IPS-NIHi7 (cell line): ENCODE data around the gene AKAP7.
"Not testable (repeated sequence)": the region's sequence is repeated elsewhere in the genome, so short reads cannot be mapped to it uniquely, and the experiment has no call there.

Experiments used
- DNase-seq: peaks from one replicate; pipeline ENCODE4 v3.0.0; 2012; ENCODE audit warnings: mixed read lengths; ENCODE audit errors: extremely low spot score

AKAP7 gene

DNA sequence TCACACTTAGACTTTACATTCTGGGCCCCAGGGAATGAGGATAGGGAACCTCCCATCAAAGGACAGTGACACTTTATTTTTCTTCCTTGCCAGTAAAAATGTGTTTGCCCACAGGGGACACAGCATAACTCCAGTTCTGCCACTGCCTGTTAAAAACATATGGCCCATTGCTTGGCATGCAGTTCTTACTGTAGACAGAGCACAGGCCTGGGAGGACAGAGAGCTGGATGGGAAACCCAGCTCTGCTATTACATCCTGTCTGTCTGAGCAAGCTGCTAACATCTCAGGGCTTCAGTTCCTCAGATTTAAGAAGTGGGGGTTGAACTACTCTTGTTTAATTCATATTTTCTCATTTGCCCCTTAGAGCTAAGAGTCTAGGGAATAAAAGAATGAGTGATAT is 120.2 kb downstream of the AKAP7 start:
- DNase-seq = no peak

DNA sequence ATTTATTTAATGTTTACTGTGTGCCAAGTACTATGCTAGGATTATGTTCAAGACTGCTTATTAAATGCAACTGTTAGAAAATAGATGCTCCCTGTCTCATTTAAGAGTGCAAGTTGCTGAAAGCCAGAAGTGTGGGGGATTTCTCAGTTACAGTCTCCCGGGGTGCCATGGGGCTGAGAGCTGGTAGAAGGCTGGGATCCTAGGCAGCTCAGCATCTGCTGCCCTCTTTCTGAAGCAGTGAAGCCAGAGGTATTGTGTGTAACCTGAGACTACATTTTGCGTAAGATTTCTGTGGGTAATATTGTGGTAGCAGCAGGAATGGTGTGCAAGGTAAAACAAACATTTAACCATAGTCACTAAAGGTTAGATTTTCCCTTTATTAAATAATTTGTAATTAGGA is 120.6 kb downstream of the AKAP7 start:
- peak; percentile 15 for DNase-seq

GRCh38 chr6:131257104-131257503 is 121.8 kb downstream of the AKAP7 start:
- no peak for DNase-seq

GRCh38 chr6:131258010-131258652 is 122.9 kb downstream of the AKAP7 start:
- DNase-seq = no peak

DNA sequence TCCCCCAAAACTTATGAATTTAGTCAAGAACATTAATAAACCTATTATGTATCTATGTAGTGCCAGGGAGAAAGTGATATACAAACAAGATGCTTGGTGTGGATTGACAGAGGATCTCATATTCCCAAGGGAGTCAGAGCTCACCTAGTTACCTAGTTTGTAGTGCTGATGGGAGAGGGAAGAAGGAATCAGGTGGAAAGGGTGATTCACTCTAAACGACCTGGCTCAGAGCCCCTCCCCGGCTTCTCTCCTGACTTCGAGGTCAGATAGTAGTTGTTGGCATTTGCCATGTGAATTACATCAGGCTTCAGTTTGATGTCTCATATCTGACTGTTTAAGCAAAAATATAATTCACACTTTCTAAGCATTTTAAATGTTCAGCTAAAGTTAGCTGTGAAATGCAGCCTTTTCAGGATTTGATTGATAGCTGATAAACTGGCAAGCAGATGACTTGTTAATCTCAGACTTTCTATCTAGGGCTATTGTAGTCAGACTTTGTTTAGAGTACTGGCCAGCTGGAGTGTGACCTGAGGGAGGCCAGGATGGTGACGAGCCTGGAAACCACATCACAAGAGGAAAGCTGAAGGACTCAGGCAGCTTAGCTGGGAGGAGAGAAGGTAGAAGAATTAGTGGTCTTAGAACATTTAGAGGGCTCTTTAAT is 123.7 kb downstream of the AKAP7 start:
- DNase-seq = peak; percentile 29

GRCh38 chr6:131260960-131261359 is 125.7 kb downstream of the AKAP7 start:
- not testable (repeated sequence) for DNase-seq

DNA sequence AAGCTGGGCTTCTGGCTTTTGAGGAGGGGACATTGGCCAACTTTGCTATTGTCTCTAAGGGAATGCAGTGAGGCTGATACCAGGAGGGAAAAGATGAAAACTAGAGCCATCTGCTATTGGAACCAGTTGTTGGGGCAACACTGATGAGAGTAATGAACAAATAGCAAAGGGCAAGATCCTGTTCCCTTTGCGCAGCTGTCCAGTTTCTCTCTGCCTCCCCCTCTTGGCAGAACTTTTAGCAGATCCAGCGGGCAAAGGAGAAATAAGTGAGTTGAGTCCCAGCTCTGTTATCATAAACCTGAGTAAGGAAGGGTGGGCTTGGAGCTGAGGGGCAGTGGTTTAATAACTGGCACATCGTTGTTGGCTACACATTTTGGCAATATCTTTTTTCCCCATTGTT is 126.8 kb downstream of the AKAP7 start:
- DNase-seq = no peak

GRCh38 chr6:131265939-131266338 is 130.7 kb downstream of the AKAP7 start:
- no peak for DNase-seq

GRCh38 chr6:131268303-131268702 is 133.0 kb downstream of the AKAP7 start:
- DNase-seq = no peak

GRCh38 chr6:131269565-131270391 is 134.5 kb downstream of the AKAP7 start:
- DNase-seq = no peak

DNA sequence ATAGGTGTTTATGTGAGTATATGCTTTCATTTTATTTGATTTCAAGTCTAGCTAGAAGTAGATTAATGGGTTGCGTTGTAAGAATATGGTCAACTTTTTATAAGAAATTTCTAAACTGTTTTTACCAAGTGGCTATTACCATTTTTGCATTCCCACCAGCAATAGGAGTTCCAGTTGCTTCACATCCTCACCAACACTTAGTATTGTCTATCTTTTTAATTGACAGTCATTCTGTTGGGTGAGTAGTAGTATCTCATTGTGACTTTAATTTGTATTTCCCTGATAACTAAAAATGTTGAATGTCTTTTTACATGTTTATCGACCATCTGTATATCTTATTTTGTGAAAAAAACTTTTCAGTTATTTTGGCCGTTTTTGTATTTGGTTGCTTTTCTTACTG is 135.3 kb downstream of the AKAP7 start:
- DNase-seq = no peak

DNA sequence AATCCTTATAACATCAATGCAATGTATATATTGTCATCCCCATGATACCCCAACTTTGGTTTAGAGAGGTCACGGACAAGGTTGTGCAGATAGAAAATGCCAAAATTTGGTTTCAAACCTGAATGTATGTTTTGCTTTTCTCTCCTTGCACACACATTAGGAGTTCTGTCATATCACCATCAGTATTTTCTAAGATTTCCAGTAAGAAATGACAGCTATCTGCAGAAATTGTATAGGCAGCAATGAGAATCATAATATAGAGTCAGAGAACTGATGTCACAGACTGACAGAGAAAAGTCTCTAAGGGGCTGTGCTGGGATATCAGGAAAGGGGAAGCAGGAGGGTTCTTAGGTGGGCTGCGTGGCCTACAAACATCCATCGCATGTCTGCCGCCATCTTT is 140.0 kb downstream of the AKAP7 start:
- no peak for DNase-seq

GRCh38 chr6:131277591-131277990 is 142.3 kb downstream of the AKAP7 start:
- no peak for DNase-seq

DNA sequence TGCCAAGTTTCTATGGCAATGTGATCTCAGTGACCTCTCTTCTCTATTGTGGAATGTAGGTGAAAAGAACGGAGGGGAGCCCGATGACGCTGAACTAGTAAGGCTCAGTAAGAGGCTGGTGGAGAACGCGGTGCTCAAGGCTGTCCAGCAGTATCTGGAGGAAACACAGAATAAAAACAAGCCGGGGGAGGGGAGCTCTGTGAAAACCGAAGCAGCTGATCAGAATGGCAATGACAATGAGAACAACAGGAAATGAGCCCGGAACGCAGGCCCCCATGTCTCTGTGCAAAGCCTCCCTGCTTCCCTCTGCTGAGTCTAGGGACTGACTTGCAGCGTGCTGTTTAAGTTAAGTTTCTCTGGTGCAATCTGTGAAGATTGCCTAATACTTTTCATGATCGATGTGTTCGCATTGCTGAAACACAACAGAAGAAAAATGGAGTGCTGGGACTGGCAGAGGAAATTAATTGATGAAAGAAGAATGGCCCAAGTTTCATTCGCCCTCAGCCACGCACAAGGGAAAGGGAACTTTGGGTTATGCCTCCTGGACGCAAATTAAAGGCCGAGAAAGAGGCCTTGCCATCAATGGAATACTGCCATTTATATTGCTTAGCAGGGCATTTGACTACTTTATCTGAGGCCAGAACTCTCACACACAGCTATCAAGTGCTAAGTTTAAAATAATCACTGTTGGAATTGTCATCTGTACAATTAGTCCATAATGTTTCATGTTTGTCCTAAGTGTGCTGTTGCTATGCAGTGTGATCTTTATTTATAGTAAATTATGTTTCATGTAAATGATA is 146.4 kb downstream of the AKAP7 start:
- DNase-seq = peak; percentile 48

GRCh38 chr6:131282365-131282764 is 147.1 kb downstream of the AKAP7 start:
- DNase-seq = no peak

DNA sequence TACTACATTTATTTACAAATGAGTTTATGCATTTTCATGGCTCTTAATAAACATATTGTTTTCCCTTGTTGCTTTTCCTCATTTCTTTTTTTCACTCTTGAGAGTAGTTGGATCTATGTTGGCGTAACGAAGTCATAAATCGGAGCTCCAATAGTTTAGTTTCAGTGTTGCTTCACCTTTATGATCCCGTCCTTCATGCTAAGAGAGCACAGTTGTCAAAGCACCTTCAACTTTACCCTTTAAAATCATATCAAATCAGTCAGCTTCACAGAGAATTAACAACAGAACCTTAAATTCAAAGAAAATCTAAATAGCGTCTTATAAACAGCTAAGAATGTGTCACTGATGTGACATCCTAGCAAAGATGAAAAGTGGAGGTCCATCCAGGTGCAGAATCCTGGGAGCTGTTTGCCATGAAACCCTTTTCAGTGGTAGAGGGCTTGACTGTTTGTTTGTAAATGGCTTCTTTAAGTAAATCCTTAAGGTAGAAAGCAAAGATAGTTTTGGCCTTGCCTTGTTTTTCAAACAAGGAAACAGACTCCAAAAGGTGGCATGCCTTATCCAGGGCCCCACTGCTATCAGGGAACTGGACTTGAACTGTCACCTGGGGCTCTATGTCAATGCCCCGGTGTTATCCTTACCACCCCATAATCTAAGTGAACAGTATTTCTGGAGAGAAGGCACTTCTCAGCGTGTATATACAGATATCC is 148.4 kb downstream of the AKAP7 start:
- DNase-seq = no peak

GRCh38 chr6:131285548-131285947 is 150.3 kb downstream of the AKAP7 start:
- DNase-seq = no peak

DNA sequence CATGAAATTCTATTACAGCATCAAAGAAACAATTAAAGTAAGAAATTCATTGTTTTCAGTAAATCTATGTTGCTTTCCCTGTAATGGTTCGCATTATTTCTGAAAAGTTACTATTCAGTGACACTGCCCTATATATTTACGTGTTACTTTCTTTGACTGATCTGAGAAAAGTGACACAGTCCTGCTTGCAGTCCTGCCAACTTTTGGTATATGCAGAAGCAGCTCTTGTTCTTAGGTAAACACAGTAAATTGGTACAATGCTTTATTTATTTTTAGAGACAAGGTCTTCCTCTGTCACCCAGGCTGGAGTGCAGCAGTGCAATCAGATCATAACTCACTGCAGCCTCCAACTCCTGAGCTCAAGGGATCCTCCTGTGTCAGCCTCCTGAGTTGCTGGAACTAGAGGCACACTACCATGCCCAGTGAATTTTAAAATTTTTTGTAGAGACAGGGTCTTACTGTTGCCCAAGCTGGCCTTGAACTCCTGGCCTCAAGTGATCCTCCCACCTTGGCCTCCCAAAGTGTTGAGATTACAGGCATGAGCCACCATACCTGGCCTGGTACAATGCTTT is 151.3 kb downstream of the AKAP7 start:
- DNase-seq = no peak

- no peak for DNase-seq
Measured at GRCh38 chr6:131288214-131288613, 152.9 kb downstream of the AKAP7 start.

DNA sequence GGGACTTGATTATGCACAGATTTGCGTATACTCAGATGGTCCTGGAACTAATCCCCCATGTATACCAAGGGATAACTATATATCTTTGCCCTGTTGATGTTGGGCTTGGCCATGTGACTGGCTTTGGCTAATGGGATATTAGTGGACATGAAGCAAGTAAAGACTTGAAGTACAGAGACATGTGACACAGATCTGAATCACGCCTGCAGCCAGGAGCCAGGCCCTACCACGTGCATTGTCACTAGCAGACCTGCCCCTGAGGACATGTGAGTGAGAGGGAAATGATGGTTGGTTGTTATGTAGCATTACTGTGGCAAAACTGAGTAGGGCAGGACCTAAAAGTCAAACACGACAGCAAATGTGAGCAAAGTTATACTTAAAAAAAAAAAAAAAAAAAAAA is 155.7 kb downstream of the AKAP7 start:
- DNase-seq = no peak
